ENCODE measurements around the gene RPL21.

Gene RPL21

DNA sequence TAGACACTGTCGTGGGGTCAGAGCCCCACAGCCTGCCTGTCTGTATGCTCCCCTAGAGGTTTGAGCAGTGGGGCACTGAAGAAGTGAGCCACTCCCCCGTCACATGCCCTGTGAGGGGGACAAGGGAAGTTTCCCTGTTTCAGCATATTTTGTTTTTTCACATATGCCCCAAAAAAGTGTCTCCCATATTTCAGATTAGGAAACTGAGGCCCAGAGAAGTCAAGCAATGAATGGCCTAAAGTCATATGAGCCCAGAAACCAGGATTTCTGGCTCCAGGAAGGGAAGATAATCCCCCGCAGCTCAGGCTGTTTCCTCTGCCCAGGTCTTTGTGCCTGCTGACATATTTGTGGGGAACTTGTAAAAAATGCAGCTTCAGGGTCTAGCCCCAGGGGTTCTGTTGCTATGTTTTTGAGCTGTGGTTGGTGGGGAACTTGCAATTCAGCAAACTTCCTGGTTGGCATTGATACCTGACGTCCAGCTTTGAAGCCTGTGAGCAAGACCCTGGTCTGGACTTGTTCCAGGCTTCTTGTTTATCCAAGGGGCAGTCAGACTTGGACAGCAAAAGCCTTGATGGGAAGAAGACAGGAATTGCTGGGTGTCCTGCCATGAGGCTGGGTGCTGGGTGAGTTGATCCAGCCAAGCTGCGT lies 28.8 kb downstream of the RPL21 start:
- WGBS (ENCODE audit: insufficient coverage) = 83% methylated on average over 3 of the region's 5 CpGs
- H3K9me3 ChIP-seq (ENCODE audit: control extremely low read depth in 1 of 5, control insufficient read depth in 4 of 5, insufficient read depth in 2 of 5, low read depth in 1 of 5, low read length in 4 of 5) = no peaks in the 10 kb centered on the region
- H3K27me3 ChIP-seq (replicated peaks in 2 of 5; ENCODE audit: control insufficient read depth in 4 of 5, insufficient read depth in 5 of 5, low read length in 4 of 5) = peaks cover 0 to 3% (median 0%) of the 10 kb centered on the region in 5 experiments
- no peak overlapping the region for H3K27ac ChIP-seq (ENCODE audit: insufficient read depth in 1 of 2, low read depth in 1 of 2, low read length in 2 of 2, poor library complexity in 1 of 2, severe bottlenecking in 2 of 2)
- peak in 2 of 3 donors; percentile 31 to 33 for DNase-seq
- H3K4me3 ChIP-seq (ENCODE audit: control insufficient read depth in 1 of 7, extremely low read depth in 1 of 7, insufficient read depth in 4 of 7, low read depth in 2 of 7, low read length in 6 of 7) = no peak overlapping the region
- CTCF ChIA-PET = interaction anchor here (1.1 to 6.8 kb wide), 6 partner anchors 9 to 332 kb away, joined by 4 to 38 read pairs (median 6); partner anchors contain the start of gene RASL11A
- POLR2A ChIA-PET = interaction anchor here (0.6 kb wide), 1 partner anchor 12 kb away, joined by 3 read pairs; no protein-coding TSS in a partner anchor
- no peaks in the 10 kb centered on the region for H3K36me3 ChIP-seq (ENCODE audit: control insufficient read depth in 4 of 4, insufficient read depth in 4 of 4, low read length in 3 of 4)
- H3K4me1 ChIP-seq (ENCODE audit: control extremely low read depth in 1 of 4, control insufficient read depth in 4 of 4, insufficient read depth in 4 of 4, low read length in 3 of 4) = peaks cover 0 to 4% (median under 1%) of the 10 kb centered on the region in 4 experiments

DNA sequence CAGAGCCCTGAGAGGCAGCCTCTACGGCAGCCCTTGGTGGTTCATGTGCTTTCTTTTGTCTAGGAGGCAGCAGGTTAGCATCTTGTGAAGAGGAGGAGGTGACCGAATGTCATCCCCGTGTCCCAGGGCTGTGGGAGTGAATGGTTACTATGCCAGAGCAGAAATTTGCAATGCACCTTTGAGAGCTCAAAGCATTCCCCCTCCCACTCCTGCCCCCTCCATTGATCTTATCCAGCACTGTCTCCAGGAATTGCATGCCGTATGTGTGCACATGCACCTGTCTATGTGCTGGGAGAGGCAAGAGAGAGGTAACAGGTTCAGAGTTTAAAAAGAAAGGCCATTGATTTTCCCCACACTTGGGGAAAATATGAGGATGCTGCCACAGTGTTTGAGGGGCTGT lies 29.5 kb downstream of the RPL21 start:
- Histone ChIP-seq H3K36me3 (ENCODE audit: control insufficient read depth in 4 of 4, insufficient read depth in 4 of 4, low read length in 3 of 4) (no peaks in the 10 kb centered on the region), H3K4me1 (ENCODE audit: control extremely low read depth in 1 of 4, control insufficient read depth in 4 of 4, insufficient read depth in 4 of 4, low read length in 3 of 4) (peaks cover 0 to 4% (median under 1%) of the 10 kb centered on the region in 4 experiments), H3K9me3 (ENCODE audit: control extremely low read depth in 1 of 5, control insufficient read depth in 4 of 5, insufficient read depth in 2 of 5, low read depth in 1 of 5, low read length in 4 of 5) (no peaks in the 10 kb centered on the region), H3K27ac (ENCODE audit: insufficient read depth in 1 of 2, low read depth in 1 of 2, low read length in 2 of 2, poor library complexity in 1 of 2, severe bottlenecking in 2 of 2) (no peak overlapping the region), H3K4me3 (ENCODE audit: control insufficient read depth in 1 of 7, extremely low read depth in 1 of 7, insufficient read depth in 4 of 7, low read depth in 2 of 7, low read length in 6 of 7) (no peak overlapping the region), H3K27me3 (replicated peaks in 2 of 5; ENCODE audit: control insufficient read depth in 4 of 5, insufficient read depth in 5 of 5, low read length in 4 of 5) (no peaks in the 10 kb centered on the region)
- WGBS (ENCODE audit: insufficient coverage) = 80% methylated on average over 1 of the region's 4 CpGs
- CTCF ChIA-PET = interaction anchor here (0.9 to 6.8 kb wide), 12 partner anchors 8 to 335 kb away, joined by 3 to 38 read pairs (median 6); partner anchors contain the start of gene RASL11A
- POLR2A ChIA-PET = interaction anchor here (0.5 to 0.6 kb wide), 2 partner anchors 10 to 12 kb away, joined by 3 read pairs; no protein-coding TSS in a partner anchor
- no peak for DNase-seq

DNA sequence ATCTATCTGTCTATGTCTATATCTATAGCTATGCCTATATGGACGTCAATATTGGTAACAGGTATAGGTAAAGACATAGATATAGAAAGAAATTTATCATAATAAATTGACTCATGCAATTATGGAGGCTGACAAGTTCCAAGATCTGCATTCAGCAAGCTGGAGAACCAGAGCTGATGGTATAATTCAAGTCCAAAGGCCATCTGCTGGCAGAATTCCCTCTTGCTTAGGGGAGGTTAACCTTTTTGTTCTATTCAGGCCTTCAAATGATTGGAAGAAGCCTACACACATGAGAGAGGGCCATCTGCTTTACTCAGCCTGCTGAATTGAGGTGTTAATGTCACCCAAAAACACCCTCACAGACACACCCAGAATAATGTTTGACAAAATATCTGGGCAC lies 30.1 kb downstream of the RPL21 start:
- Histone ChIP-seq H3K4me3 (ENCODE audit: control insufficient read depth in 1 of 7, extremely low read depth in 1 of 7, insufficient read depth in 4 of 7, low read depth in 2 of 7, low read length in 6 of 7) (no peak overlapping the region), H3K36me3 (ENCODE audit: control insufficient read depth in 4 of 4, insufficient read depth in 4 of 4, low read length in 3 of 4) (no peaks in the 10 kb centered on the region), H3K4me1 (ENCODE audit: control extremely low read depth in 1 of 4, control insufficient read depth in 4 of 4, insufficient read depth in 4 of 4, low read length in 3 of 4) (peaks cover 0 to 4% (median under 1%) of the 10 kb centered on the region in 4 experiments), H3K27me3 (replicated peaks in 2 of 5; ENCODE audit: control insufficient read depth in 4 of 5, insufficient read depth in 5 of 5, low read length in 4 of 5) (no peaks in the 10 kb centered on the region), H3K27ac (ENCODE audit: insufficient read depth in 1 of 2, low read depth in 1 of 2, low read length in 2 of 2, poor library complexity in 1 of 2, severe bottlenecking in 2 of 2) (no peak overlapping the region), H3K9me3 (ENCODE audit: control extremely low read depth in 1 of 5, control insufficient read depth in 4 of 5, insufficient read depth in 2 of 5, low read depth in 1 of 5, low read length in 4 of 5) (no peaks in the 10 kb centered on the region)
- POLR2A ChIA-PET = no interaction called here
- peak in 2 of 3 donors; percentile 33 to 47 for DNase-seq
- CTCF ChIA-PET = interaction anchor here (0.7 to 6.8 kb wide), 13 partner anchors 9 to 351 kb away, joined by 3 to 38 read pairs (median 4); no protein-coding TSS in a partner anchor
- no CpG with 5 or more reads among the region's 1 CpG for WGBS (ENCODE audit: insufficient coverage)

DNA sequence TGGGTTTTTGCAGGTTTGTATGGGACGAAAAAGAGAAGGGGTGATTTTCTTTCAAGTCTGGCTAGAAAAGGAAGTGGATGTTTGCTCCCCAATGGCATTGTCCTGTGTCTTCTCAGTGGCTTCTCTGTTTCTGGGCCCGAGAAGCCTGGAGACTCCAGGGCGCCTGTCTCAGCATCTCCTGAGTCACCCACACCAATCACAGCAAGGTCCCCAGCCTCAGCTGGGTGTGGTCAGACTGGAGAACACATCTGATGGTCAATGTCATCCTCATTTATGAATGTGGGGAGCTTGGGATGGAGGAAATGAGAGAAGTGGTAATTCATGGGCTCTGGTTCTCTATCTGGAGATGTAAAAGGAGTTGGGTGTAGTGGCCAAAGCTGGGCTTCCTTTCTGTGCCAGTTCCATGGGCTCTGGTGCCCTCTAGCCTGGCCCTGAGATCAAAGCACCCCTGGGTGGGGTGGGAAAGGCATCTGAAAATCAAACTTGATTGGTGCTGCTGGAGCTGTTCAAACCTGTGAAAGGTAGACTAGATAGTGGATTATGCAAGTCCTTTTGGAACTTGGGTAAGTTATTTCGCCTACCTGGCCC lies 32.6 kb downstream of the RPL21 start:
- H3K27ac ChIP-seq (ENCODE audit: insufficient read depth in 1 of 2, low read depth in 1 of 2, low read length in 2 of 2, poor library complexity in 1 of 2, severe bottlenecking in 2 of 2) = no peak overlapping the region
- peaks cover 0 to 4% (median under 1%) of the 10 kb centered on the region in 4 experiments for H3K4me1 ChIP-seq (ENCODE audit: control extremely low read depth in 1 of 4, control insufficient read depth in 4 of 4, insufficient read depth in 4 of 4, low read length in 3 of 4)
- WGBS (ENCODE audit: insufficient coverage) = 100% methylated on average over 1 of the region's 4 CpGs
- CTCF ChIA-PET = interaction anchor here (0.8 to 6.8 kb wide), 11 partner anchors 9 to 342 kb away, joined by 3 to 38 read pairs (median 4); no protein-coding TSS in a partner anchor
- no peaks in the 10 kb centered on the region for H3K36me3 ChIP-seq (ENCODE audit: control insufficient read depth in 4 of 4, insufficient read depth in 4 of 4, low read length in 3 of 4)
- H3K9me3 ChIP-seq (ENCODE audit: control extremely low read depth in 1 of 5, control insufficient read depth in 4 of 5, insufficient read depth in 2 of 5, low read depth in 1 of 5, low read length in 4 of 5) = no peaks in the 10 kb centered on the region
- no peak overlapping the region for H3K4me3 ChIP-seq (ENCODE audit: control insufficient read depth in 1 of 7, extremely low read depth in 1 of 7, insufficient read depth in 4 of 7, low read depth in 2 of 7, low read length in 6 of 7)
- H3K27me3 ChIP-seq (replicated peaks in 2 of 5; ENCODE audit: control insufficient read depth in 4 of 5, insufficient read depth in 5 of 5, low read length in 4 of 5) = no peaks in the 10 kb centered on the region
- DNase-seq = peak; percentile 34 to 56 (median 56)
- POLR2A ChIA-PET = no interaction called here

DNA sequence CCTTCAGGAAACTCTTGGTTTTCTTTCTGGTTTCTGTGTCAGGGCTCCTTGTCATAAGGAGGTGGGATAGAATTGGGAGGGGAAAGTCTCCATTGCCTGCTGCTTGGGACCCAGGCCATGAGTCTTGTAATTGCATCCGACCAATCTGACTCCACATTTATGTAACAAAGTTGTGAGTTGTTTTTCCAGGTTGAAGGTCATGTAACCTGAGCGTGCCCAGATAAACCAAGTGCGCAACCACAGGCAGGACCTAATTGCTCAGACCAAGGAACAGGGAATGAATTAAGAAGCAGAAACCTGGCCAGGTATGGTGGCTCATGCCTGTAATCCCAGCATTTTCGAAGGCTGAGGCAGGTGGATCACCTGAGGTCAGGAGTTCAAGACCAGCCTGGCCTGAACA lies 37.0 kb downstream of the RPL21 start:
- Histone ChIP-seq H3K4me3 (ENCODE audit: control insufficient read depth in 1 of 7, extremely low read depth in 1 of 7, insufficient read depth in 4 of 7, low read depth in 2 of 7, low read length in 6 of 7) (no peak overlapping the region), H3K9me3 (ENCODE audit: control extremely low read depth in 1 of 5, control insufficient read depth in 4 of 5, insufficient read depth in 2 of 5, low read depth in 1 of 5, low read length in 4 of 5) (no peaks in the 10 kb centered on the region), H3K36me3 (ENCODE audit: control insufficient read depth in 4 of 4, insufficient read depth in 4 of 4, low read length in 3 of 4) (no peaks in the 10 kb centered on the region), H3K4me1 (ENCODE audit: control extremely low read depth in 1 of 4, control insufficient read depth in 4 of 4, insufficient read depth in 4 of 4, low read length in 3 of 4) (peaks cover 0 to 1% (median under 1%) of the 10 kb centered on the region in 4 experiments), H3K27ac (ENCODE audit: insufficient read depth in 1 of 2, low read depth in 1 of 2, low read length in 2 of 2, poor library complexity in 1 of 2, severe bottlenecking in 2 of 2) (no peak overlapping the region), H3K27me3 (replicated peaks in 2 of 5; ENCODE audit: control insufficient read depth in 4 of 5, insufficient read depth in 5 of 5, low read length in 4 of 5) (no peaks in the 10 kb centered on the region)
- WGBS (ENCODE audit: insufficient coverage) = 98% methylated on average over 3 of the region's 4 CpGs
- ChIA-PET POLR2A (no interaction called here), CTCF (no interaction called here)
- DNase-seq = no peak

DNA sequence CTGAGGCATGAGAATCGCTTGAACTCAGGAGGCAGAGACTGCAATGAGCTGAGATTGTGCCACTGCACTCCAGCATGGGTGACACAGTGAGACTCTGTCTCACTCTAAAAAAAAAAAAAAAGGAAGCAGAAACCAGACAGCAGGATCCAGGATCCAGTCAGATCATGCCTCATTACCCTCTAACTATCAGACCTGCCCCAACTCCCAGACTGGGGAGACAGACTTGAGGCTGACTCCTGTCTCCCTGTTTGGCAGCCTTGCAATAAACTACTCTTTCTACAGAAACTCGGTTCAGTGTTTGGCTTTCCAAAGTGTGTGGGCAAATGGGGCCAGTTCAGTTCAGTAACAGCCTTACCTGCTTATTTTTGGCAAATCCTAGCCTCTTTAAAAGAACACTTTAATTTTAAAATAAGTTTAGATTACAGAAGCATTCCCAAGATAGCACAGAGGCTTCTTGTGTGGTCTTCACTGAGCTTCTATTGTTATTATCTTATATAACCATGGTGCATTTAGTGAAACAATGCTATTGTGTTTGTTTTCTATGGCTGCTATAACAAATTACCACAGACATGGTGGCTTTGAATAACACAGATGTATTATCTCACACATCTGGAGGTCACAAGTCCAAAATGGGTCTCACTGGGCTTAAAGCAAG lies 37.8 kb downstream of the RPL21 start:
- Histone ChIP-seq H3K4me3 (ENCODE audit: control insufficient read depth in 1 of 7, extremely low read depth in 1 of 7, insufficient read depth in 4 of 7, low read depth in 2 of 7, low read length in 6 of 7) (no peak overlapping the region), H3K4me1 (ENCODE audit: control extremely low read depth in 1 of 4, control insufficient read depth in 4 of 4, insufficient read depth in 4 of 4, low read length in 3 of 4) (peaks cover 0 to 9% (median 6%) of the 10 kb centered on the region in 4 experiments), H3K36me3 (ENCODE audit: control insufficient read depth in 4 of 4, insufficient read depth in 4 of 4, low read length in 3 of 4) (no peaks in the 10 kb centered on the region), H3K9me3 (ENCODE audit: control extremely low read depth in 1 of 5, control insufficient read depth in 4 of 5, insufficient read depth in 2 of 5, low read depth in 1 of 5, low read length in 4 of 5) (no peaks in the 10 kb centered on the region), H3K27me3 (replicated peaks in 2 of 5; ENCODE audit: control insufficient read depth in 4 of 5, insufficient read depth in 5 of 5, low read length in 4 of 5) (no peaks in the 10 kb centered on the region), H3K27ac (ENCODE audit: insufficient read depth in 1 of 2, low read depth in 1 of 2, low read length in 2 of 2, poor library complexity in 1 of 2, severe bottlenecking in 2 of 2) (no peak overlapping the region)
- CTCF ChIA-PET = interaction anchor here (1.6 kb wide), 1 partner anchor 205 kb away, joined by 3 read pairs; no protein-coding TSS in a partner anchor
- no peak for DNase-seq
- 94% methylated on average over 2 of the region's 2 CpGs for WGBS (ENCODE audit: insufficient coverage)
- POLR2A ChIA-PET = interaction anchor here (0.6 kb wide), 1 partner anchor 341 kb away, joined by 3 read pairs; no protein-coding TSS in a partner anchor

Measured in common myeloid progenitor, CD34-positive (primary cell).